CD4-positive, alpha-beta memory T cell (primary cell): ENCODE measurements around the gene PHLDB2. TPM values are rescaled to one million over a fixed set of nuclear protein-coding genes. Genes with fewer than 3 reads are reported as not detected.

ENCODE experiments used
- CTCF ChIA-PET: fragments of 350-600 bp; sonication (Branson Sonifier 250); formaldehyde crosslinking; loops from one replicate; lab custom pipeline; 2021; ENCODE audit warnings: inconsistent platforms; ENCODE audit not compliant: partially characterized antibody; lab: Charles Lee
- POLR2A ChIA-PET: fragments of 350-600 bp; sonication (Branson Sonifier 250); formaldehyde crosslinking; loops from one replicate; lab custom pipeline; 2021; ENCODE audit not compliant: partially characterized antibody; lab: Charles Lee
- DNase-seq, 5 donors: peaks; one replicate each; pipeline versions ENCODE4 v3.0.0 to v3.0.0-alpha.2; 2020 to 2022; ENCODE audit warnings: mixed read lengths in 1 of 5
- H3K27ac ChIP-seq: one replicate; pipeline ENCODE4 v1.7.0; 2013; ENCODE audit warnings: low read depth, low read length
- H3K27me3 ChIP-seq: 2 replicates; pipeline ENCODE4 v1.7.0; 2013; ENCODE audit warnings: mild to moderate bottlenecking, low read length, moderate library complexity; ENCODE audit not compliant: insufficient read depth
- H3K36me3 ChIP-seq: 2 replicates; pipeline ENCODE4 v1.7.0; 2013; ENCODE audit warnings: mild to moderate bottlenecking, low read length, moderate library complexity; ENCODE audit not compliant: insufficient read depth
- H3K4me1 ChIP-seq: 2 replicates; pipeline ENCODE4 v1.7.0; 2013; ENCODE audit warnings: mild to moderate bottlenecking, low read length, moderate library complexity; ENCODE audit not compliant: insufficient read depth
- H3K4me3 ChIP-seq, 2 donors: one replicate each; pipeline ENCODE4 v1.7.0; 2013; ENCODE audit warnings: low read length in 2 of 2, mild to moderate bottlenecking in 1 of 2
- H3K9me3 ChIP-seq, 2 donors: one replicate each; pipeline ENCODE4 v1.7.0; 2013; ENCODE audit warnings: low read length in 2 of 2, control low read depth in 1 of 2; ENCODE audit not compliant: control insufficient read depth in 1 of 2
- H3K27ac Mint-ChIP-seq, 7 donors: one replicate each; pipeline ENCODE4 v1.8.0; 2020 to 2021; ENCODE audit warnings: mixed read lengths in 7 of 7, mild to moderate bottlenecking in 6 of 7, inconsistent platforms in 3 of 7, moderate library complexity in 3 of 7
- H3K27me3 Mint-ChIP-seq, 2 donors: one replicate each; pipeline ENCODE4 v1.8.0; 2020 to 2021; ENCODE audit warnings: mixed read lengths in 2 of 2
- H3K36me3 Mint-ChIP-seq, 2 donors: one replicate each; pipeline ENCODE4 v1.8.0; 2020 to 2021; ENCODE audit warnings: mixed read lengths in 2 of 2, inconsistent platforms in 1 of 2, mild to moderate bottlenecking in 1 of 2
- H3K4me1 Mint-ChIP-seq, 4 donors: one replicate each; pipeline ENCODE4 v1.8.0; 2020 to 2021; ENCODE audit warnings: mixed read lengths in 4 of 4, mild to moderate bottlenecking in 1 of 4
- H3K4me3 Mint-ChIP-seq, 8 donors: one replicate each; pipeline ENCODE4 v1.8.0; 2020 to 2021; ENCODE audit warnings: mixed read lengths in 8 of 8, mild to moderate bottlenecking in 7 of 8, moderate library complexity in 6 of 8, inconsistent platforms in 3 of 8
- H3K9me3 Mint-ChIP-seq, 8 donors: one replicate each; pipeline ENCODE4 v1.8.0; 2020 to 2021; ENCODE audit warnings: mixed read lengths in 8 of 8, mild to moderate bottlenecking in 5 of 8, inconsistent platforms in 3 of 8, moderate library complexity in 1 of 8
- intact Hi-C: fragments of 100-400 bp; cut with micrococcal nuclease; formaldehyde crosslinking; loops from one replicate; pipeline ENCODE4 v1.15.1; 2023
- polyA plus RNA-seq, 2 donors: library from polyadenylated mRNA; unstranded; fragments of 300-500 nt; fragmentation: Illumina TruSeq; gene quantifications; one replicate each; pipeline ENCODE4 v1.2.3, GENCODE V29; 2021
- total RNA-seq, 2 experiments: library from RNA; stranded (reverse); gene quantifications; one replicate each; pipeline ENCODE4 v1.2.3, GENCODE V29; 2021

The PHLDB2 gene
- total and polyA plus RNA-seq, 4 experiments from 2014 or later: 2.8 to 8.5 (median 7.8) TPM

DNA sequence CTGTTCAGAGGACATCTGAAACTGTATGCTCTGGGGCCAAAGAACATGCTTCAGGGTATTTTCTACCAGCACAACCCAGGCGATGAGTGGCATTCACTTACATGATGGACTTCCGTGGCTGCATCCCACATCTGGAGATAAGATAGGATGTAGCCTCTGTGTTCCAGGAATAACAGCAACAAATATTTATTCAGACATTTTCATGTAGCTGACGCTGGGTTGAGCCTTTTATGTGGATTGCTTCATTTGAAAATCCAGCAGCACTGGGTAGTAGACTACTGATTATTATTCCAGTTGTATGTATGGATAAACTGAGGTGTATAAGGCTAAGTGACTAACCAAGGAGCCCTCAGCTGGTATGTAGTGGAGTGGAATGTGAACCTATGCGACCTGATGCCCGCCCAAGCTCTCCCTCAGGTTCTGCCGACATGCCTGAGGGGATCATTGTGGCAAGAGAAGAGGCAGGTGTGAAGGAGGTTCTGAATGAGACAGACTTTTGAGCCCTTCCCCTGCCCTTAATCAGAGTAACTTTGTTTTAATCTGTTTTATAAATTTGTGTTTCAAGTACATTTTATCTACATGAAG, 93.9 kb downstream of the PHLDB2 start:
- H3K4me3 ChIP-seq: no peak overlapping the region
- ChIA-PET CTCF (interaction anchor here (5.8 kb wide), 1 partner anchor 236 kb away, joined by 34 read pairs; no protein-coding TSS in a partner anchor), POLR2A (no interaction called here)
- Mint-ChIP-seq H3K27me3 (peaks cover 0 to 1% of the 10 kb centered on the region in 2 donors), H3K27ac (no peak overlapping the region), H3K9me3 (no peaks in the 10 kb centered on the region), H3K36me3 (peaks cover 1 to 9% of the 10 kb centered on the region in 2 donors), H3K4me3 (no peak overlapping the region), H3K4me1 (no peaks in the 10 kb centered on the region)
- H3K27ac ChIP-seq: no peak overlapping the region
- no peaks in the 10 kb centered on the region for H3K36me3 ChIP-seq
- H3K4me1 ChIP-seq: no peaks in the 10 kb centered on the region
- H3K27me3 ChIP-seq: no peaks in the 10 kb centered on the region
- no peaks in the 10 kb centered on the region for H3K9me3 ChIP-seq
- DNase-seq: no peak
- intact Hi-C loops: no loop called here

DNA sequence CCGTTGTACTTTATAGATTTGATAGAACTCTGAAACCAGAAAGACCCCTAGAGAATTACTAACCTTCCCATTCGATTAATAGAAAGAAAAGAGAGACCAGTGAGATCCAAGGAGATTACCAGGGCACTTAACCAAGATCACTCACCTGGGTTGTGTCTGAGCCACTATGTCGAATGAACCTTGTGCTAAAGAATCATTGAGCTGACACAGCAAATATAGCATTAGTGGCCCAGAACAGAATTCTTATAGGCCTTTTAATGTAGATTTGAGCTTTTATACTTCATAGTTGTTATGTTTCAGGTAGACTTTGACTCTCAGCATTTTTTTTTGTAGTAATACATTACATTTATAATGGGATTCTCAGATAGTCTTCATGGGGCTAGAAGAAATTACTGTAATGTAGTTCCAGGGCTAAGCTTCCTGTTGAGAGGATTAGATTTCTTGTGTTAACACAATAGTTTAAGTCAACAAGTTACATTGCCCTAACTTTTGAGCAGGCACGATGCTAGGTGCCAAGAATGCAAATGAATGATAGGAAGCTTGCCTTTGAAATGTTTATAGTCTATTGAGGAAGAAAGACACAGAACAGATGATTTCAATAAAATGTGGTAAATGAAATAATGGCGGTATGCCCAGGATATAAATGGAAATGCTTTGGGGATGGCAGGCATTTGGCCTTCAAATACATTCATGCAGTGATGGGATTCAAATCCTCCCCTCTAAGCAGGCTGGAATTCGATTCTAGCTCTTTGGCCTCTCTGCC, 95.3 kb downstream of the PHLDB2 start:
- H3K27me3 Mint-ChIP-seq: peaks cover 0 to 1% of the 10 kb centered on the region in 2 donors
- Histone ChIP-seq H3K27me3 (no peaks in the 10 kb centered on the region), H3K36me3 (no peaks in the 10 kb centered on the region), H3K9me3 (no peaks in the 10 kb centered on the region), H3K27ac (no peak overlapping the region), H3K4me3 (no peak overlapping the region), H3K4me1 (no peaks in the 10 kb centered on the region)
- H3K9me3 Mint-ChIP-seq: no peaks in the 10 kb centered on the region
- H3K36me3 Mint-ChIP-seq: peaks cover 0 to 7% of the 10 kb centered on the region in 2 donors
- H3K4me3 Mint-ChIP-seq: no peak overlapping the region
- H3K4me1 Mint-ChIP-seq: no peaks in the 10 kb centered on the region
- no peak overlapping the region for H3K27ac Mint-ChIP-seq
- intact Hi-C loops: no loop called here
- ChIA-PET CTCF (interaction anchor here (1.0 to 8.6 kb wide), 3 partner anchors 14 to 237 kb away, joined by 4 to 50 read pairs (median 34); no protein-coding TSS in a partner anchor), POLR2A (no interaction called here)
- DNase-seq: no peak

DNA sequence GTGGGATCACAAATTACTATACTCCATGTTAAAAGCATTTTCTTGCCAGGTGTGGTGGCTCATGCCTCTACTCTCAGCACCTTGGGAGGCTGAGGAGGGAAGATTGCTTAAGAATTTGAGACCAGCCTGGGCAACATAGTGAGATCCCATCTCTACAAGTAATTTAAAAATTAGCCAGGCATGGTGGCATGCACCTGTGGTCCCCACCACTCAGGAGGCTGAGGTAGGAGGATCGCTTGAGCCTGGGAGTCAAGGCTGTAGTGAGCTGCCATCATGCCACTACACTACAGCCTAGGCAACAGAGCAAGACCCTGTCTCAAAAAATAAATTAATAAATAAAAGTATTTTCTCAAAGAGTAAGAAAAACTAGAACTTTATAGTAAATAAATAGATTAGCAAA, 96.8 kb downstream of the PHLDB2 start:
- no peak overlapping the region for H3K4me3 Mint-ChIP-seq
- Histone ChIP-seq H3K4me1 (no peaks in the 10 kb centered on the region), H3K27ac (no peak overlapping the region), H3K9me3 (no peaks in the 10 kb centered on the region), H3K4me3 (no peak overlapping the region), H3K27me3 (no peaks in the 10 kb centered on the region), H3K36me3 (no peaks in the 10 kb centered on the region)
- peaks cover 0 to 4% of the 10 kb centered on the region in 2 donors for H3K36me3 Mint-ChIP-seq
- H3K9me3 Mint-ChIP-seq: no peaks in the 10 kb centered on the region
- intact Hi-C loops: no loop called here
- DNase-seq: no peak
- POLR2A ChIA-PET: no interaction called here
- H3K27ac Mint-ChIP-seq: no peak overlapping the region
- no peaks in the 10 kb centered on the region for H3K4me1 Mint-ChIP-seq
- CTCF ChIA-PET: interaction anchor here (5.8 to 8.6 kb wide), 2 partner anchors 13 to 239 kb away, joined by 34 to 50 read pairs; no protein-coding TSS in a partner anchor
- H3K27me3 Mint-ChIP-seq: no peaks in the 10 kb centered on the region

DNA sequence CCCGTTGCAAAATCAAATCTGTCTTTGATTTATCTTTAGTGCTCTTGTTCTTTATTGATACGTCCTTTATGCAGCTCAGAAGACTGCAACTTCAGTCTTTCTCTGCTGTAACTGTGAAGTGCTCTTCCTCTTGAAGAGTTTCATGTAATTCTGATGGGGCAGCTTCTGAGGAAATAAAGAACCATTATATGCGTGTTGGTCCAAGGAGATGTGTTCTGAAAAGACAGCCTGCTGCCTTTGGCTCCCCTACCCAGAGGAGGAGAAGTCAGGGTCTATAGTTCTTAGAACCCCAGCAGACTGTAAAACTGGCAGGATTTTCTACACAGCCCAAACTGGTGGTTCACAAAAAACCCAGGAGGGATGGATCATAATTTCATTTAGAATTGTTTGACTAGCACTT, 97.4 kb downstream of the PHLDB2 start:
- no peak overlapping the region for H3K27ac Mint-ChIP-seq
- POLR2A ChIA-PET: no interaction called here
- no peaks in the 10 kb centered on the region for H3K9me3 Mint-ChIP-seq
- H3K27ac ChIP-seq: no peak overlapping the region
- no peaks in the 10 kb centered on the region for H3K27me3 Mint-ChIP-seq
- H3K36me3 Mint-ChIP-seq: peaks cover 0 to 4% of the 10 kb centered on the region in 2 donors
- intact Hi-C loops: no loop called here
- H3K36me3 ChIP-seq: no peaks in the 10 kb centered on the region
- H3K4me1 ChIP-seq: no peaks in the 10 kb centered on the region
- H3K4me3 ChIP-seq: no peak overlapping the region
- no peak for DNase-seq
- no peak overlapping the region for H3K4me3 Mint-ChIP-seq
- CTCF ChIA-PET: interaction anchor here (1.2 to 8.6 kb wide), 3 partner anchors 12 to 289 kb away, joined by 3 to 50 read pairs (median 34); no protein-coding TSS in a partner anchor
- no peaks in the 10 kb centered on the region for H3K4me1 Mint-ChIP-seq
- H3K27me3 ChIP-seq: no peaks in the 10 kb centered on the region
- H3K9me3 ChIP-seq: no peaks in the 10 kb centered on the region

DNA sequence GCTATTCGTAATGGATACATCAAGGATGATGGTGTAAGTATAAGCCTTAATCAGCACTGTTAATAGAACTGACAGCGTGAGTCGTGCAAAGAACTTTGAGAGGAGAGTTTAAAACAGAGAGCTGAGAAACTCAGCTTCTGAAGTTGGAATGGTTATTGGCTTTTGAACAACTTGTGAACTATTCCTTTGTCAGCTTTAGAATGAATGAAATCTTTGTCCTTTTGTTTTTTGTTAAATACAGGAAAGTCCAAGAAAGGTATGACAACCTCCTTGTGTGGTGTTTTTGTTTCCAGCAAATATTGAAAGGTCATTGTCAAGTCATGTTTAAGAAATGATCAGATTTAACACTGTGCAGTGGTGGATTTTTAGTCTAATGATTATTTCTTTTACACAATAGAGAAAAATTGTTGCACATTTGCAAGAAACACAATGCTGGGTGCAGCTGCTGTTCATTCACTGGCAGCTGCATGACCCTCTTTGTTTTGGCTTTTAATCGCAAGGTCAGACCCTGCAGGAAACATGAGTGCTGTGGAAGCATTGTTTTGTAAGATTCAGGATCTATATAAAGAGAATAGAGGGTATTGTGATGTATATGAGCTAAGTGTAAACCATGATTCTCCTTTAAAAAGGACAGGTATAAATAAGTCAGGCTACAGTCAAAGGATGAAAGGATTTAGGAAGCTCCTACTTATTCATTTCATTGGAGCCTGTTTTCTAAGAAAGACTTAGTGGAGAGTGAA, 98.1 kb downstream of the PHLDB2 start:
- H3K4me1 ChIP-seq: no peaks in the 10 kb centered on the region
- no peak overlapping the region for H3K27ac ChIP-seq
- CTCF ChIA-PET: interaction anchor here (1.2 to 8.6 kb wide), 3 partner anchors 12 to 290 kb away, joined by 3 to 50 read pairs (median 34); no protein-coding TSS in a partner anchor
- no peak overlapping the region for H3K4me3 ChIP-seq
- Mint-ChIP-seq H3K36me3 (peaks cover 0 to 4% of the 10 kb centered on the region in 2 donors), H3K9me3 (no peaks in the 10 kb centered on the region), H3K27ac (peak overlapping the region in 1 of 7 donors; percentile 14), H3K4me3 (no peak overlapping the region), H3K27me3 (no peaks in the 10 kb centered on the region), H3K4me1 (no peaks in the 10 kb centered on the region)
- no peaks in the 10 kb centered on the region for H3K36me3 ChIP-seq
- DNase-seq: no peak
- intact Hi-C loops: no loop called here
- POLR2A ChIA-PET: no interaction called here
- H3K9me3 ChIP-seq: no peaks in the 10 kb centered on the region
- no peaks in the 10 kb centered on the region for H3K27me3 ChIP-seq

DNA sequence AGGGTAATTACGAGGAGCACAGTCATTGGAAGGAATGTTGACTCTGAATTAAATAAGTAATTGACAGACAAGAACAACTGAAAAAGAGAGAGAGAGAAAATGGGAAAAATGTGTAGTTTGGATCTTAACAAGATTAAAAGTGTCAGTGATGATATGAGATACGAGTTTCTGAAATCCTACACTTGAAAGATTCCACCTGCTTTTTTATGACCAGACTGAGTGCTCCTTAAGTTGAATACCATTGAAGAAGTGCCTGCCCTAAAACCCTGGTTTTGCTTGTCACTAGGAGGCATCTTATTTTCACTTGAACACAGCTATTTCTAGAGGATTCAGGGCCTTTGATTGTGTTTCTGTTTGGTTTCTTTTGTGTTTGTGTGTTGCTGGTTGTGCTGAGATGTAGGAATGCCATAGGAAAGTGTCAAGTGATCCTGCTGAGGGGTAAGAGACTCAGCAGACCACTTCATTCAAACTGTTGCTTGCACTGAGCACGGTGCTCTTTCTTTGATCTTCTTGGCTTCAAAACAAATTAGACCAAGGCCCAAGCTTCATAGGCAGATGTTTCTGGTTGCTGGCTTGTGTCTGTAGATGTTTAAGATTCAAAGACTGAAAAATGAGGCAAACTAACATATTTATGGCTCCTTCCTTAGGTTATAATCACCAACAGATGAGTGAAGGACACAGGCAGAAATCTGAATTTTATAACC, 102.5 kb downstream of the PHLDB2 start:
- no peaks in the 10 kb centered on the region for H3K27me3 ChIP-seq
- H3K9me3 ChIP-seq: no peaks in the 10 kb centered on the region
- no peaks in the 10 kb centered on the region for H3K9me3 Mint-ChIP-seq
- H3K4me1 Mint-ChIP-seq: no peaks in the 10 kb centered on the region
- intact Hi-C loops: no loop called here
- CTCF ChIA-PET: interaction anchor here (0.7 to 14.8 kb wide), 6 partner anchors 7 to 384 kb away, joined by 3 to 423 read pairs (median 4); no protein-coding TSS in a partner anchor
- H3K4me1 ChIP-seq: no peaks in the 10 kb centered on the region
- no peak overlapping the region for H3K27ac ChIP-seq
- POLR2A ChIA-PET: no interaction called here
- H3K4me3 Mint-ChIP-seq: no peak overlapping the region
- H3K27ac Mint-ChIP-seq: no peak overlapping the region
- DNase-seq: no peak
- H3K27me3 Mint-ChIP-seq: no peaks in the 10 kb centered on the region
- H3K4me3 ChIP-seq: no peak overlapping the region
- no peaks in the 10 kb centered on the region for H3K36me3 ChIP-seq
- H3K36me3 Mint-ChIP-seq: peaks cover 0 to under 1% of the 10 kb centered on the region in 2 donors
